H1 (cell line): ENCODE measurements around the gene HLA-A. TPM values are rescaled to one million over a fixed set of nuclear protein-coding genes. Genes with fewer than 3 reads are reported as not detected.

Experiments
- CTCF ChIA-PET: fragments of 300-600 bp; sonication (Branson Sonifier 250); formaldehyde crosslinking; loops from one replicate; lab custom pipeline; 2021; ENCODE audit not compliant: partially characterized antibody; lab: Charles Lee
- POLR2A ChIA-PET: fragments of 300-600 bp; sonication (Branson Sonifier 250); formaldehyde crosslinking; loops from one replicate; lab custom pipeline; 2021; ENCODE audit warnings: inconsistent platforms; ENCODE audit not compliant: partially characterized antibody; lab: Charles Lee
- DNase-seq, 2 experiments: peaks; one replicate each; pipeline versions ENCODE4 v3.0.0 to v3.0.0-alpha.2; 2010 to 2022; ENCODE audit warnings: low spot score in 2 of 2, low read depth in 1 of 2, mixed read lengths in 1 of 2
- FAIRE-seq: peaks from 2 replicates; lab custom pipeline; 2011; peaks lifted over from hg19 to GRCh38; lab: Jason Lieb, UNC
- H2AFZ ChIP-seq: 2 replicates; pipeline ENCODE4 v1.8.1; 2012; ENCODE audit warnings: low read length, inconsistent platforms
- H2AK5ac ChIP-seq: 2 replicates; pipeline ENCODE4 v1.6.1; 2013; ENCODE audit warnings: low read depth, low read length
- H2BK120ac ChIP-seq: replicated peaks from 2 replicates; pipeline ENCODE3; 2013; ENCODE audit warnings: low read depth, low read length, inconsistent platforms
- H2BK12ac ChIP-seq: 2 replicates; pipeline ENCODE4 v1.6.1; 2013; ENCODE audit warnings: low read depth, low read length
- H2BK15ac ChIP-seq: 2 replicates; pipeline ENCODE4 v1.6.1; 2013; ENCODE audit warnings: low read length
- H2BK20ac ChIP-seq: 2 replicates; pipeline ENCODE4 v1.6.1; 2013; ENCODE audit warnings: low read length
- H2BK5ac ChIP-seq: 2 replicates; pipeline ENCODE4 v1.6.1; 2013; ENCODE audit warnings: low read depth, low read length
- H3K14ac ChIP-seq: 2 replicates; pipeline ENCODE4 v1.6.1; 2013; ENCODE audit warnings: inconsistent platforms; ENCODE audit not compliant: insufficient read length
- H3K18ac ChIP-seq: 2 replicates; pipeline ENCODE4 v1.6.1; 2013; ENCODE audit warnings: low read length; ENCODE audit errors: extremely low read depth
- H3K23ac ChIP-seq: 2 replicates; pipeline ENCODE4 v1.6.1; 2013; ENCODE audit warnings: inconsistent platforms; ENCODE audit not compliant: insufficient read length
- H3K23me2 ChIP-seq: 2 replicates; pipeline ENCODE4 v1.6.1; 2013; ENCODE audit warnings: low read depth, low read length
- H3K27ac ChIP-seq: 2 replicates; pipeline ENCODE4 v1.6.1; 2011; ENCODE audit warnings: low read depth, low read length, inconsistent platforms
- H3K27me3 ChIP-seq, 4 experiments: replicated peaks in 1 of 4; 1 replicate in 1 of 4; 2 replicates in 3 of 4; pipeline versions ENCODE4 v1.6.1 to v1.8.1; 2011 to 2013; ENCODE audit warnings: low read length in 3 of 4, mild to moderate bottlenecking in 3 of 4, inconsistent platforms in 2 of 4, mixed read lengths in 2 of 4, moderate library complexity in 1 of 4; ENCODE audit not compliant: control insufficient read depth in 3 of 4, insufficient read depth in 3 of 4; ENCODE audit errors: extremely low read depth in 1 of 4
- H3K36me3 ChIP-seq, 4 experiments: 2 replicates each; pipeline versions ENCODE4 v1.6.1 to v1.8.1; 2011 to 2013; ENCODE audit warnings: mild to moderate bottlenecking in 4 of 4, low read length in 3 of 4, moderate library complexity in 2 of 4, control low read depth in 1 of 4, inconsistent platforms in 1 of 4; ENCODE audit not compliant: insufficient read depth in 4 of 4, control insufficient read depth in 2 of 4
- H3K4ac ChIP-seq: replicated peaks from 2 replicates; pipeline ENCODE3; 2013; ENCODE audit warnings: low read length, low read depth, mixed read lengths, inconsistent platforms; ENCODE audit not compliant: insufficient read length
- H3K4me1 ChIP-seq, 4 experiments: replicated peaks in 1 of 4; 1 replicate in 1 of 4; 2 replicates in 3 of 4; pipeline versions ENCODE4 v1.6.1 to v1.8.1; 2011 to 2013; ENCODE audit warnings: low read length in 3 of 4, inconsistent platforms in 2 of 4, mixed read lengths in 1 of 4; ENCODE audit not compliant: insufficient read depth in 4 of 4, control insufficient read depth in 3 of 4
- H3K4me2 ChIP-seq, 2 experiments: 2 replicates each; pipeline versions ENCODE4 v1.6.1 to v1.8.1; 2011 to 2013; ENCODE audit warnings: low read depth in 2 of 2, low read length in 2 of 2, control low read depth in 1 of 2, inconsistent platforms in 1 of 2, mild to moderate bottlenecking in 1 of 2; ENCODE audit not compliant: insufficient read depth in 1 of 2
- H3K4me3 ChIP-seq, 4 experiments: fragments of 200-600, 300-600 bp in 1 of 4; sonication (generic), shearing (Covaris generic), sonication (Bioruptor Twin) in 1 of 4; 2 replicates each; pipeline versions ENCODE4 v1.5.1 to v1.8.1; 2011 to 2016; ENCODE audit warnings: low read length in 4 of 4, low read depth in 3 of 4, control low read depth in 2 of 4, inconsistent platforms in 2 of 4, mild to moderate bottlenecking in 2 of 4, mixed read lengths in 1 of 4, moderate library complexity in 1 of 4; ENCODE audit not compliant: insufficient read depth in 2 of 4; ENCODE audit errors: extremely low read depth in 1 of 4
- H3K56ac ChIP-seq: replicated peaks from 2 replicates; pipeline ENCODE3; 2013; ENCODE audit warnings: low read depth, mild to moderate bottlenecking, mixed read lengths, low read length, inconsistent platforms; ENCODE audit not compliant: insufficient read length
- H3K79me1 ChIP-seq: 2 replicates; pipeline ENCODE4 v1.6.1; 2013; ENCODE audit warnings: low read depth, low read length, control low read depth
- H3K79me2 ChIP-seq, 2 experiments: 2 replicates each; pipeline versions ENCODE4 v1.6.1 to v1.8.1; 2012 to 2013; ENCODE audit warnings: low read length in 2 of 2, mild to moderate bottlenecking in 2 of 2, inconsistent platforms in 1 of 2; ENCODE audit not compliant: insufficient read depth in 2 of 2, control insufficient read depth in 1 of 2
- H3K9ac ChIP-seq, 4 experiments: replicated peaks in 1 of 4; 1 replicate in 1 of 4; 2 replicates in 3 of 4; pipeline versions ENCODE4 v1.6.1 to v1.8.1; 2011 to 2013; ENCODE audit warnings: low read depth in 3 of 4, low read length in 3 of 4, control low read depth in 2 of 4, mild to moderate bottlenecking in 2 of 4, moderate library complexity in 2 of 4, inconsistent platforms in 1 of 4; ENCODE audit errors: extremely low read depth in 1 of 4
- H3K9me3 ChIP-seq, 2 experiments: 2 replicates each; pipeline versions ENCODE4 v1.6.1 to v1.8.1; 2012 to 2013; ENCODE audit warnings: mild to moderate bottlenecking in 2 of 2, moderate library complexity in 2 of 2, control low read depth in 1 of 2, inconsistent platforms in 1 of 2, low read depth in 1 of 2, low read length in 1 of 2, mixed read lengths in 1 of 2; ENCODE audit not compliant: insufficient read depth in 2 of 2
- H4K20me1 ChIP-seq, 2 experiments: replicated peaks in 1 of 2; 2 replicates each; pipeline versions ENCODE3 to v1.8.1; 2011 to 2013; ENCODE audit warnings: inconsistent platforms in 2 of 2, low read length in 2 of 2, mild to moderate bottlenecking in 1 of 2; ENCODE audit not compliant: insufficient read depth in 2 of 2, control insufficient read depth in 1 of 2
- H4K5ac ChIP-seq: 2 replicates; pipeline ENCODE4 v1.6.1; 2013; ENCODE audit warnings: low read length, low read depth, mixed read lengths, inconsistent platforms; ENCODE audit not compliant: insufficient read length
- H4K8ac ChIP-seq: 2 replicates; pipeline ENCODE4 v1.8.0; 2013; ENCODE audit warnings: mild to moderate bottlenecking, moderate library complexity, low read length, inconsistent platforms; ENCODE audit not compliant: insufficient read depth; ENCODE audit errors: extremely low read depth
- H4K91ac ChIP-seq: replicated peaks from 2 replicates; pipeline ENCODE3; 2013; ENCODE audit warnings: low read length, mixed read lengths, inconsistent platforms; ENCODE audit not compliant: insufficient read length
- GABPA ChIP-seq: IDR thresholded peaks from 2 replicates; pipeline ENCODE4 v1.6.1; 2011; ENCODE audit warnings: mild to moderate bottlenecking, low read length, moderate library complexity, borderline replicate concordance; ENCODE audit not compliant: insufficient read depth
- HDAC2 ChIP-seq, 2 experiments: fragments of 300-600 bp in 1 of 2; sonication (generic) in 1 of 2; IDR thresholded peaks; 2 replicates each; pipeline ENCODE4 v1.6.1; 2011 to 2012; ENCODE audit warnings: low read depth in 2 of 2, low read length in 2 of 2, mild to moderate bottlenecking in 2 of 2, moderate library complexity in 2 of 2, borderline replicate concordance in 1 of 2, inconsistent platforms in 1 of 2
- polyA plus RNA-seq, 7 experiments: library from polyadenylated mRNA; depleted of rRNA in 3 of 7; stranded (reverse) in 5 of 7; unstranded in 2 of 7; fragments of >200 nt in 5 of 7; fragments of 200-250 nt in 2 of 7; gene quantifications; 1 replicate in 5 of 7; 2 replicates in 1 of 7; 4 replicates in 1 of 7; pipeline versions ENCODE4 v1.2.1 to v1.2.3, GENCODE V29; 2011 to 2013; ENCODE audit warnings: missing spikeins in 2 of 7, mixed read lengths in 2 of 7
- total RNA-seq: library from RNA; stranded (reverse); fragmentation: NEBNext Ultra II Directional; extraction: Animal tissue kit (Norgen Biotek cat#: 25700); gene quantifications from 2 replicates; pipeline ENCODE4 v1.2.1, GENCODE V29; 2021

HLA-A gene
- total and polyA plus RNA-seq, 2 of the 8 experiments (the other 6 are each of a cell fraction or from before 2014, with no cell fraction given), result 221 to 474 TPM

DNA sequence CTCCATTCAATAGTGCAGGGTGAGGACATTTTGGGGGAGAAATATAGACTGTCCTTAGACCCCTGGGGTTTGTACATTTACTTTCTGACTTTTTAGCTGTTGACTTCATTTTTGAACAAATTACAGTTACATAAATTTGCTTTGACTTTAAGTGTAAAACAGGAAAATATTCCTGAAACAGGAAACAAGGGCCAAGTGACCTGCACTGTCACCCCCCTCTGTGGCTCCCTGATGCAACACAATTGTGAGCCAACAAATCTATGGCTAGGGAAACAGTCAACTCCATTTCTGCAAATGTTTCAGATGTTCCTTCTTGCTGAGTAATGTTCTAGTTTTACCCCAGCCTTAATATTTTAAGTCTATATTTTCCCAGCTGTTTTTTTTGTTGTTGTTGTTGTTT is 39.8 kb downstream of the HLA-A start:
- H3K18ac ChIP-seq, result no peak overlapping the region
- H3K23ac ChIP-seq, result no peak overlapping the region
- H3K79me2 ChIP-seq, result no peaks in the 10 kb centered on the region
- no peak overlapping the region for H2BK15ac ChIP-seq
- H3K27ac ChIP-seq, result no peak overlapping the region
- H2BK5ac ChIP-seq, result no peak overlapping the region
- H3K9me3 ChIP-seq, result no peaks in the 10 kb centered on the region
- H2BK12ac ChIP-seq, result no peak overlapping the region
- no peaks in the 10 kb centered on the region for H3K79me1 ChIP-seq
- no peaks in the 10 kb centered on the region for H4K20me1 ChIP-seq
- H3K4me1 ChIP-seq, result peaks cover 0 to 2% (median 1%) of the 10 kb centered on the region in 4 experiments; a peak in 3 of 7 replicates
- H3K56ac ChIP-seq, result no peak overlapping the region
- ChIA-PET CTCF (no interaction called here), POLR2A (interaction anchor here (1.0 kb wide), 1 partner anchor 97 kb away, joined by 4 read pairs; no protein-coding TSS in a partner anchor)
- H4K5ac ChIP-seq, result no peak overlapping the region
- no peak overlapping the region for H2AK5ac ChIP-seq
- FAIRE-seq (no peak), DNase-seq (no peak)
- H2AFZ ChIP-seq, result no peak overlapping the region
- H3K14ac ChIP-seq, result no peak overlapping the region
- H4K8ac ChIP-seq, result no peak overlapping the region
- no peak overlapping the region for H3K4me2 ChIP-seq
- H3K4me3 ChIP-seq, result no peak overlapping the region
- H3K9ac ChIP-seq, result no peak overlapping the region
- no peaks in the 10 kb centered on the region for H3K36me3 ChIP-seq
- peaks cover 3 to 19% (median 14%) of the 10 kb centered on the region in 4 experiments for H3K27me3 ChIP-seq
- no peak overlapping the region for H2BK120ac ChIP-seq
- peaks cover 5% of the 10 kb centered on the region; the same call in 1 of the 2 replicates for H3K23me2 ChIP-seq
- no peak overlapping the region for H2BK20ac ChIP-seq
- H3K4ac ChIP-seq, result no peak overlapping the region
- H4K91ac ChIP-seq, result no peak overlapping the region
- TF ChIP-seq HDAC2 (IDR thresholded peaks at IDR 0.05; ENCODE audit: borderline replicate concordance in 1 of 2, low read depth in 2 of 2, low read length in 2 of 2), result no peak
- TF ChIP-seq GABPA, result no peak
